K562 (cell line): ENCODE results near the gene SLC7A1. TPM values are rescaled to one million over a fixed set of nuclear protein-coding genes. Genes with fewer than 3 reads are reported as not detected.

Source experiments
- ATAC-seq: fragments of 200-7000 bp; cut with Tn5 transposase; 3 replicates; pipeline ENCODE4 v1.9.1; 2020; ENCODE audit warnings: moderate library complexity
- BruUV-seq: library from RNA; stranded (reverse); fragments of 400-500 nt; replicated peaks from 2 replicates; lab custom pipeline; 2021; lab: Mats Ljungman, UMichigan
- CTCF ChIA-PET: fragments of 300-600 bp; formaldehyde crosslinking; extraction: SDS; loops from one replicate; lab custom pipeline; 2021; ENCODE audit warnings: low intra/inter-chr PET ratio; lab: Yijun Ruan, JAX
- POLR2A ChIA-PET: fragments of 300-600, 350-650 bp; sonication (Branson Sonifier 250); formaldehyde crosslinking; extraction: SDS; loops from one replicate; lab custom pipeline; 2021; ENCODE audit warnings: antibody characterized with exemption, inconsistent platforms; lab: Yijun Ruan, JAX
- DNase-seq, 4 experiments: peaks; one replicate each; pipeline versions ENCODE4 v3.0.0 to v3.0.0-alpha.2; 2011 to 2018; ENCODE audit warnings: low spot score in 3 of 4, mixed read lengths in 3 of 4; ENCODE audit errors: extremely low read depth in 1 of 4
- FAIRE-seq: peaks from 2 replicates; lab custom pipeline; 2011; peaks lifted over from hg19 to GRCh38; lab: Jason Lieb, UNC
- H2AFZ ChIP-seq: 2 replicates; pipeline ENCODE4 v1.6.0; 2011; ENCODE audit warnings: low read depth, low read length, control low read depth, inconsistent platforms
- H3K27ac ChIP-seq: fragments of 200-600 bp; 3 replicates; pipeline ENCODE4 v1.8.0; 2011; ENCODE audit warnings: low read depth, mild to moderate bottlenecking, control low read depth, inconsistent platforms, low read length, moderate library complexity, mixed read lengths; ENCODE audit errors: extremely low read depth
- H3K27me3 ChIP-seq, 2 experiments: fragments of 300-600 bp in 1 of 2; 2 replicates in 1 of 2; 3 replicates in 1 of 2; pipeline versions ENCODE4 v1.6.0 to v1.8.0; 2011; ENCODE audit warnings: inconsistent platforms in 2 of 2, low read length in 2 of 2, mild to moderate bottlenecking in 1 of 2, mixed read lengths in 1 of 2, moderate library complexity in 1 of 2; ENCODE audit not compliant: control insufficient read depth in 2 of 2, insufficient read depth in 2 of 2
- H3K36me3 ChIP-seq: fragments of 300-600 bp; 3 replicates; pipeline ENCODE4 v1.8.0; 2011; ENCODE audit warnings: mild to moderate bottlenecking, low read length, inconsistent platforms; ENCODE audit not compliant: control insufficient read depth, insufficient read depth
- H3K4me1 ChIP-seq, 2 experiments: fragments of 200-600 bp in 1 of 2; replicated peaks in 1 of 2; 2 replicates in 1 of 2; 3 replicates in 1 of 2; pipeline versions ENCODE4 v1.5.1 to v1.8.0; 2011; ENCODE audit warnings: inconsistent platforms in 2 of 2, low read length in 2 of 2, mild to moderate bottlenecking in 1 of 2, mixed read lengths in 1 of 2, moderate library complexity in 1 of 2; ENCODE audit not compliant: control insufficient read depth in 2 of 2, insufficient read depth in 2 of 2
- H3K4me2 ChIP-seq: 2 replicates; pipeline ENCODE4 v1.6.1; 2011; ENCODE audit warnings: low read length, control low read depth, inconsistent platforms, mixed read lengths; ENCODE audit not compliant: insufficient read depth
- H3K4me3 ChIP-seq: fragments of 200-600 bp; sonication (generic), shearing (Covaris generic); 2 replicates; pipeline ENCODE4 v1.5.1; 2016; ENCODE audit warnings: control low read depth, inconsistent platforms
- H3K79me2 ChIP-seq: fragments of 200-600 bp; 3 replicates; pipeline ENCODE4 v1.8.0; 2011; ENCODE audit warnings: low read length, inconsistent platforms; ENCODE audit not compliant: control insufficient read depth, insufficient read depth
- H3K9ac ChIP-seq, 2 experiments: 2 replicates each; pipeline versions ENCODE4 v1.6.0 to v1.6.1; 2011; ENCODE audit warnings: low read depth in 2 of 2, low read length in 2 of 2, control low read depth in 1 of 2, inconsistent platforms in 1 of 2, mild to moderate bottlenecking in 1 of 2, mixed read lengths in 1 of 2; ENCODE audit not compliant: insufficient read depth in 1 of 2
- H3K9me1 ChIP-seq: one replicate; pipeline ENCODE4 v1.6.0; 2011; ENCODE audit warnings: inconsistent platforms, mild to moderate bottlenecking, low read length, moderate library complexity; ENCODE audit not compliant: control insufficient read depth, insufficient read depth
- H3K9me3 ChIP-seq: replicated peaks from 2 replicates; pipeline ENCODE4 v1.5.1; 2011; ENCODE audit warnings: low read depth, low read length, inconsistent platforms; ENCODE audit not compliant: control insufficient read depth, insufficient read depth
- H4K20me1 ChIP-seq: replicated peaks from 2 replicates; pipeline ENCODE4 v1.6.1; 2011; ENCODE audit warnings: low read length, inconsistent platforms, mixed read lengths; ENCODE audit not compliant: control insufficient read depth, insufficient read depth
- ARHGAP35 ChIP-seq: fragments of 450-650 bp; IDR thresholded peaks from 2 replicates; pipeline ENCODE4 v1.6.1; 2018; ENCODE audit not compliant: partially characterized antibody
- CHCHD3 ChIP-seq: fragments of 250-450 bp; sonication (Bioruptor Pico); IDR thresholded peaks from 2 replicates; pipeline ENCODE4 v2.1.2; 2022; ENCODE audit warnings: mild to moderate bottlenecking
- DLX4 ChIP-seq: fragments of 250-450 bp; sonication (Bioruptor Pico); IDR thresholded peaks from 2 replicates; pipeline ENCODE4 v1.6.1; 2021; ENCODE audit warnings: mild to moderate bottlenecking
- DPF2 ChIP-seq: fragments of 450-650 bp; IDR thresholded peaks from 2 replicates; pipeline ENCODE4 v1.6.1; 2016
- GABPB1 ChIP-seq: sonication (generic); formaldehyde crosslinking; IDR thresholded peaks from 2 replicates; pipeline ENCODE4 v1.8.0; 2022; ENCODE audit warnings: mild to moderate bottlenecking, missing genetic modification reagents
- NFE2 ChIP-seq: IDR thresholded peaks from 2 replicates; pipeline ENCODE4 v1.6.1; 2014; ENCODE audit warnings: antibody characterized with exemption, low read depth
- PPARD ChIP-seq: fragments of 250-450 bp; sonication (Bioruptor Pico); IDR thresholded peaks from 2 replicates; pipeline ENCODE4 v1.8.0; 2022; ENCODE audit warnings: inconsistent platforms, mild to moderate bottlenecking, moderate library complexity
- RFX5 ChIP-seq: IDR thresholded peaks from 2 replicates; pipeline ENCODE4 v1.6.1; 2011; ENCODE audit warnings: low read depth, mild to moderate bottlenecking, improper control_type of control experiment, low read length
- SNIP1 ChIP-seq: fragments of 450-650 bp; IDR thresholded peaks from 2 replicates; pipeline ENCODE4 v1.7.1; 2017; ENCODE audit warnings: low read depth, mild to moderate bottlenecking
- ZNF444 ChIP-seq: fragments of 250-450 bp; sonication (Bioruptor Pico); IDR thresholded peaks from 2 replicates; pipeline ENCODE4 v1.4.0; 2020; ENCODE audit warnings: mild to moderate bottlenecking, moderate library complexity
- WGBS: fragments of 100-300 bp; shearing (Covaris generic); methylation state at CpG from one replicate; pipeline ENCODE4 v1.1.6; 2016; ENCODE audit warnings: low coverage, mixed read lengths; ENCODE audit not compliant: insufficient coverage; ENCODE audit errors: missing lambda C conversion rate; 5-methylcytosine and 5-hydroxymethylcytosine counted together
- in situ Hi-C: fragments of 300-500 bp; cut with MboI; formaldehyde crosslinking; loops from 4 replicates; pipeline ENCODE4 v1.15.0; 2018; ENCODE audit warnings: inconsistent platforms, mixed read lengths
- intact Hi-C: fragments of 100-400 bp; cut with micrococcal nuclease; formaldehyde crosslinking; loops from 2 replicates; pipeline ENCODE4 v1.14.2; 2022
- polyA plus RNA-seq, 8 experiments: library from polyadenylated mRNA; depleted of rRNA in 4 of 8; stranded (reverse) in 5 of 8; unstranded in 3 of 8; fragments of >200 nt; fragmentation: Nextera tagmentation in 2 of 8; fragmentation: Illumina TruSeq in 1 of 8; extraction: Ambion mirVana in 2 of 8; extraction: Trizol in 1 of 8; gene quantifications; 2 replicates each; pipeline versions ENCODE4 v1.2.1 to v1.2.3, GENCODE V29; 2011 to 2014; ENCODE audit warnings: inconsistent platforms in 1 of 8, missing spikeins in 1 of 8
- total RNA-seq, 7 experiments: library from RNA; depleted of rRNA in 6 of 7; stranded (reverse); fragments of >200 nt in 6 of 7; fragmentation: Illumina TruSeq in 2 of 7; extraction: Trizol in 2 of 7; gene quantifications; 2 replicates each; pipeline versions ENCODE4 v1.2.1 to v1.2.3, GENCODE V29; 2011 to 2021; ENCODE audit warnings: low replicate concordance in 1 of 7

The SLC7A1 gene
- total and polyA plus RNA-seq, 9 of the 15 experiments (the other 6 are each of a cell fraction or from before 2014, with no cell fraction given), result 3.3 to 69.7 (median 10.8) TPM

DNA sequence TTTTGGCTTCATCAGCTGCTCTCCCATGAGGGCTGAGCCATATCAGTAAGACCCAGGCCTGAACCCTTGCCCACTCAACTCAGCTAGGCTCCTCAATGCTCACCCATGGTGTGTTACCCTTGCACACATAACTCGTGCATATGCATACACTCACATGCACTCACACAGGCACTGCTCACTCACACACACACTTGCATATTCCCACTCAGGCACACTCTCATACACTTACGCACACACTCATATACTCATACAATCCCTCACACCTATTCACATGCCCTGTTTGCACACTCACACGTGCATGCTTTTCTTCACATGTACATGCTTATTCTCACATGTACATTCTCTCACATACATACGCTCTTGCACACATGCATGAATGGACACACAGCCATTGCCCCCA lies 93.8 kb downstream of the SLC7A1 start (continued):
- no peak for TF ChIP-seq ARHGAP35
- TF ChIP-seq ZNF444 (CRISPR knock-in tag), result no peak
- TF ChIP-seq PPARD (CRISPR knock-in tag), result no peak
- no peak for TF ChIP-seq RFX5
- TF ChIP-seq DLX4, result no peak
- TF ChIP-seq, all 486 proteins: peak for 0

- no peak overlapping the region for H2AFZ ChIP-seq
- H3K9me3 ChIP-seq, result no peaks in the 10 kb centered on the region
- ChIA-PET CTCF (no interaction called here), POLR2A (no interaction called here)
- no peak overlapping the region for H3K4me3 ChIP-seq
- in situ Hi-C loops (no loop called here), intact Hi-C loops (no loop called here)
- no peak for DNase-seq
- 0% methylated on average over 5 of the region's 7 CpGs for WGBS
- H3K79me2 ChIP-seq, result no peaks in the 10 kb centered on the region
- no peaks in the 10 kb centered on the region for H3K9me1 ChIP-seq
- H3K9ac ChIP-seq, result no peak overlapping the region
- no peaks in the 10 kb centered on the region for H4K20me1 ChIP-seq
- no peak overlapping the region for H3K4me2 ChIP-seq
- FAIRE-seq, result no peak
- H3K27me3 ChIP-seq, result peaks cover under 1 to 70% of the 10 kb centered on the region in 2 experiments; a peak in 3 of 5 replicates
- no TSS peak for BruUV-seq
- TF ChIP-seq GABPB1 (CRISPR knock-in tag) (no peak), NFE2 (no peak), DPF2 (no peak), RFX5 (no peak), SNIP1 (no peak), CHCHD3 (CRISPR knock-in tag) (no peak)
- H3K27ac ChIP-seq, result no peak overlapping the region
- H3K4me1 ChIP-seq, result peaks cover 0 to 4% of the 10 kb centered on the region in 2 experiments; a peak in 1 of 5 replicates
- no peak for ATAC-seq
- H3K36me3 ChIP-seq, result no peaks in the 10 kb centered on the region
Measured at GRCh38 chr13:29500386-29500785, 95.1 kb downstream of the SLC7A1 start.
